ENCODE results near the gene NEURL1B.

Gene NEURL1B

DNA sequence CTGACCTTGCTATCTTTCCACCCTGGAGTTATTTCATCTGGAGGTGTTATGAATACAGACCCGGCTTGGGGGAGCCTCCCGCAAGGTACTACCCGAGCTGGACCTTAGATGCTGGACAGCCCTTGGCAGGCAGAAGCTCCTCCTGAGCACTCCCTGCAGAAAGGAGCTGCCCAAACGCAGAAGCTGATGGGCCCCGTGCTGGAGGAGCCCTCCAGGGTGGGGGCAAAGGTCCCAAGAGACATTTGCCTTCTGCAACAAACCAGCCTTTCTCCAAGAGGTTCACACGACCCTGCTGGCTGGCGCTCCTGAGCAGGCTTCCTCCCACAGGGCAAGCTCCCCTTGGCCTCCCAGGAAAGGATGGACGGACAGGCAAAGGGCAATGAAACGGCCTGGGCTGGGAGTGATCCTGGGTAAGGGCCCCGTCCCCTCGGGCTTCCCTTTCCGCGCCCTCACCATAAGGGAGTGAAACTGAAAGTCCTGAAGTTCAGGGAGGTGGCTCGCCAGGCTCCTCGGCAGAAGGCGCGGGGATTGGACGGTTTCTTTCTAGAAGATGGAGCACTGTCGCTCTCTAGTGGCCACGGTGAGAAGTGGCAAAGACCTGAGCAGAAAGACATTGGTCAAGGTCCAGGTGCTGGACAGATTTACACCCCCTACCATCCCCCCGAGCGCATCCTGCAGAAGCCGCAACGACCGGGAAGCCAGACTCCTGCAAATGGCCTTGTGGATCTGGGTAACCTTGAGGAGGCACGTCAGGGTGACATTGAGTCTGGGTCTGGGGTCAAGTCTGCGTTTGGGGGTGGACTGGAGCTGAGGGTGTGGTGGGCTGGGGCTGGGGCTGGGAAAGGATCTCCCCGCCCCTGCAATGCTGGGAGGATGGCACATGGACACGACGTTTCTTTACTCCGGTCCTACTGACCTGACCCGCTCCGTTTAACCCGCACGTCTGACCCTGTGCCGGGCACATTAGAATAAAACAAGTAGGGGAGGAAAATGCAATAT, 56.4 kb downstream of the NEURL1B start:
- Histone ChIP-seq H3K4me2 (ENCODE audit: low read length, poor library complexity, severe bottlenecking) (peak overlapping the region; percentile 79), H2BK120ac (ENCODE audit: low read depth, low read length) (no peak overlapping the region), H3K18ac (ENCODE audit: low read depth in 1 of 2, low read length in 2 of 2) (peak overlapping the region; percentile 80 to 91), H2AFZ (ENCODE audit: low read depth, low read length) (peak overlapping the region; percentile 30), H3K36me3 (ENCODE audit: control insufficient read depth in 1 of 2, insufficient read depth in 2 of 2, low read depth in 1 of 2, low read length in 2 of 2) (no peaks in the 10 kb centered on the region), H3K14ac (ENCODE audit: low read length in 2 of 2) (peak overlapping the region in 1 of 2 experiments; percentile 77), H3K23ac (ENCODE audit: low read length in 2 of 2) (peak overlapping the region in 1 of 2 experiments; percentile 81), H3K79me1 (replicated peaks; ENCODE audit: low read length, poor library complexity, severe bottlenecking) (no peaks in the 10 kb centered on the region), H3K4me1 (ENCODE audit: control insufficient read depth, insufficient read depth, low read depth, low read length) (peaks cover 14% of the 10 kb centered on the region), H4K8ac (ENCODE audit: low read length) (peak overlapping the region; percentile 90), H2BK12ac (ENCODE audit: low read length in 2 of 2) (peak overlapping the region in 1 of 2 experiments; percentile 17), H2BK15ac (ENCODE audit: low read depth, poor library complexity, severe bottlenecking) (peak overlapping the region; percentile 97), H2BK5ac (ENCODE audit: low read depth, low read length, poor library complexity, severe bottlenecking) (no peak overlapping the region), H2AK5ac (ENCODE audit: low read length, severe bottlenecking) (no peak overlapping the region), H3K4me3 (ENCODE audit: insufficient read depth in 1 of 2, low read depth in 1 of 2, low read length in 2 of 2) (peak overlapping the region; percentile 52 to 95), H3K4ac (ENCODE audit: low read depth in 1 of 2, low read length in 2 of 2) (peak overlapping the region; percentile 20 to 69), H3K27me3 (ENCODE audit: control insufficient read depth in 1 of 2, insufficient read depth in 1 of 2, low read length in 2 of 2) (peaks cover 30 to 32% of the 10 kb centered on the region in 2 experiments), H4K91ac (ENCODE audit: low read length) (peak overlapping the region; percentile 94), H3K9me3 (ENCODE audit: control insufficient read depth, low read length) (no peaks in the 10 kb centered on the region), H3K27ac (ENCODE audit: low read length, poor library complexity, severe bottlenecking) (no peak overlapping the region), H3K9ac (ENCODE audit: low read length) (peak overlapping the region; percentile 86)
- WGBS: 30% methylated on average over 32 of the region's 36 CpGs
- peak; percentile 89 for DNase-seq

DNA sequence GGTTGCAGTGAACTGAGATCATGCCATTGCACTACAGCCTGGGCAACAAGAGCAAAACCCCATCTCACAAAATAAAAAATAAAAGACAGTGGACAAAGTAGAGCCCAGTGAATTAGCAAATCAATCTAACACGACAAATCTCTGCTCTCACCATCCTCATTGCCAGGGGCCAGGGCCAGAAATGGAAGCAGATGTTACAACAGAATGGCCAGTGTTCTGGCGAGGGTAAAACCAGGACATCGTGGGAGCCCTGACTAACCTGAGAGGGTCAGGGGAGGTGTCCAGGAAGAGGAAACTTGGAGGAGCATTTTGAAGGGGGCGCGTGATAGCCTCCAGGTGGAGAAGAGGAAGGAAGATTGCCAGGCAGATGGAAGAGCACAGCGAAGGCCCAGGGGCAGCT, 58.4 kb downstream of the NEURL1B start:
- Histone ChIP-seq H3K4me2 (ENCODE audit: low read length, poor library complexity, severe bottlenecking) (no peak overlapping the region), H4K91ac (ENCODE audit: low read length) (no peak overlapping the region), H3K27ac (ENCODE audit: low read length, poor library complexity, severe bottlenecking) (no peak overlapping the region), H2AK5ac (ENCODE audit: low read length, severe bottlenecking) (no peak overlapping the region), H2BK5ac (ENCODE audit: low read depth, low read length, poor library complexity, severe bottlenecking) (no peak overlapping the region), H3K9ac (ENCODE audit: low read length) (no peak overlapping the region), H3K23ac (ENCODE audit: low read length in 2 of 2) (no peak overlapping the region), H3K4me3 (ENCODE audit: insufficient read depth in 1 of 2, low read depth in 1 of 2, low read length in 2 of 2) (no peak overlapping the region), H2BK12ac (ENCODE audit: low read length in 2 of 2) (no peak overlapping the region), H2AFZ (ENCODE audit: low read depth, low read length) (no peak overlapping the region), H4K8ac (ENCODE audit: low read length) (no peak overlapping the region), H3K14ac (ENCODE audit: low read length in 2 of 2) (no peak overlapping the region), H3K4me1 (ENCODE audit: control insufficient read depth, insufficient read depth, low read depth, low read length) (peaks cover 13% of the 10 kb centered on the region), H3K27me3 (ENCODE audit: control insufficient read depth in 1 of 2, insufficient read depth in 1 of 2, low read length in 2 of 2) (peaks cover 41 to 46% of the 10 kb centered on the region in 2 experiments), H2BK120ac (ENCODE audit: low read depth, low read length) (no peak overlapping the region), H3K79me1 (replicated peaks; ENCODE audit: low read length, poor library complexity, severe bottlenecking) (no peaks in the 10 kb centered on the region), H2BK15ac (ENCODE audit: low read depth, poor library complexity, severe bottlenecking) (peak overlapping the region; percentile 56), H3K9me3 (ENCODE audit: control insufficient read depth, low read length) (no peaks in the 10 kb centered on the region), H3K4ac (ENCODE audit: low read depth in 1 of 2, low read length in 2 of 2) (no peak overlapping the region), H3K18ac (ENCODE audit: low read depth in 1 of 2, low read length in 2 of 2) (no peak overlapping the region), H3K36me3 (ENCODE audit: control insufficient read depth in 1 of 2, insufficient read depth in 2 of 2, low read depth in 1 of 2, low read length in 2 of 2) (no peaks in the 10 kb centered on the region)
- DNase-seq: no peak
- WGBS: 77% methylated on average over 5 of the region's 6 CpGs

DNA sequence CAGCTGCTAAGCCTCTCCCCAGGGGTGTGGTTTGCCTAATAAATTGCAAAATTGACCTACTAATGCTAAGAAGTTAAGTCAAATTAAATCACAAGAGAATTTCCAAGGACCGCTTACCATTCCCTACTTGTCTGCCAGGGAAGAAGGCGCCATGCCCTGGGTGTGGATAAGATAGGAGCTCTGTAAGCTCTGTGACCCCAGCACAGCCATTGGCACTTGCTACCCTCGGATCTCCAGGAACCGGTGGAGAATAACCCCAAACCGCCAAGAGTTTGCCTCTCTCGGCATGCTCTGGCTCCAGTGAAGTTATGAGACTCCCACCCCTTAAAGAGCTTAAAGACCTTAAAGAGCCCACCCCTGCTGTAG, 58.9 kb downstream of the NEURL1B start:
- H4K8ac ChIP-seq (ENCODE audit: low read length): peak overlapping the region; percentile 27
- WGBS: 50% methylated on average over 6 of the region's 6 CpGs

More for the DNA sequence above, 58.9 kb downstream of the NEURL1B start:
- no peak overlapping the region for H3K23ac ChIP-seq (ENCODE audit: low read length in 2 of 2)
- no peak overlapping the region for H3K18ac ChIP-seq (ENCODE audit: low read depth in 1 of 2, low read length in 2 of 2)
- no peaks in the 10 kb centered on the region for H3K36me3 ChIP-seq (ENCODE audit: control insufficient read depth in 1 of 2, insufficient read depth in 2 of 2, low read depth in 1 of 2, low read length in 2 of 2)
- no peak for DNase-seq
- H2AFZ ChIP-seq (ENCODE audit: low read depth, low read length): no peak overlapping the region
- H3K4me3 ChIP-seq (ENCODE audit: insufficient read depth in 1 of 2, low read depth in 1 of 2, low read length in 2 of 2): no peak overlapping the region
- no peaks in the 10 kb centered on the region for H3K9me3 ChIP-seq (ENCODE audit: control insufficient read depth, low read length)
- no peak overlapping the region for H2AK5ac ChIP-seq (ENCODE audit: low read length, severe bottlenecking)
- H3K27ac ChIP-seq (ENCODE audit: low read length, poor library complexity, severe bottlenecking): no peak overlapping the region
- no peak overlapping the region for H3K14ac ChIP-seq (ENCODE audit: low read length in 2 of 2)
- H2BK5ac ChIP-seq (ENCODE audit: low read depth, low read length, poor library complexity, severe bottlenecking): no peak overlapping the region
- peaks cover 45 to 50% of the 10 kb centered on the region in 2 experiments for H3K27me3 ChIP-seq (ENCODE audit: control insufficient read depth in 1 of 2, insufficient read depth in 1 of 2, low read length in 2 of 2)
- no peak overlapping the region for H2BK15ac ChIP-seq (ENCODE audit: low read depth, poor library complexity, severe bottlenecking)
- H3K9ac ChIP-seq (ENCODE audit: low read length): no peak overlapping the region
- H3K4me1 ChIP-seq (ENCODE audit: control insufficient read depth, insufficient read depth, low read depth, low read length): peaks cover 11% of the 10 kb centered on the region
- H3K4me2 ChIP-seq (ENCODE audit: low read length, poor library complexity, severe bottlenecking): no peak overlapping the region
- H2BK12ac ChIP-seq (ENCODE audit: low read length in 2 of 2): no peak overlapping the region
- no peaks in the 10 kb centered on the region for H3K79me1 ChIP-seq (replicated peaks; ENCODE audit: low read length, poor library complexity, severe bottlenecking)
- no peak overlapping the region for H2BK120ac ChIP-seq (ENCODE audit: low read depth, low read length)
- no peak overlapping the region for H3K4ac ChIP-seq (ENCODE audit: low read depth in 1 of 2, low read length in 2 of 2)
- H4K91ac ChIP-seq (ENCODE audit: low read length): no peak overlapping the region

Measured in mesenchymal stem cell (in vitro differentiated cells and primary cell).